GM19025 (cell line): ENCODE results near the gene RPL19.

Experiments
- ATAC-seq: cut with Tn5 transposase; IDR thresholded peaks from one replicate; pipeline ENCODE4 v1.9.1; 2021; ENCODE audit warnings: mild to moderate bottlenecking, low read depth, moderate library complexity; ENCODE audit not compliant: unreplicated experiment

Gene RPL19

GRCh38 chr17:39196241-39196807 lies 3.8 kb upstream of the RPL19 start:
- no peak for ATAC-seq

GRCh38 chr17:39196808-39197291 lies 3.2 kb upstream of the RPL19 start:
- no peak for ATAC-seq

- no peak for ATAC-seq
These were observed 2.5 kb upstream of the RPL19 start, which contains the start of gene CACNB1 for GRCh38 chr17:39197380-39198185. TSS of gene CACNB1 (minus strand) at chr17:39197669. CDS start at chr17:39197495, 174 bp downstream.

- ATAC-seq: no peak
These were observed 1.9 kb upstream of the RPL19 start for GRCh38 chr17:39198186-39198566.

GRCh38 chr17:39199820-39200069 lies 338 bp upstream of the RPL19 start:
- peak; percentile 47 for ATAC-seq

GRCh38 chr17:39200957-39201510 lies 951 bp downstream of the RPL19 start:
- no peak for ATAC-seq

GRCh38 chr17:39204245-39204644 lies 4.2 kb downstream of the RPL19 start:
- no peak for ATAC-seq

- ATAC-seq: no peak
These were observed 5.0 kb downstream of the RPL19 start for GRCh38 chr17:39205112-39205526.

- ATAC-seq: no peak
These were observed 8.1 kb downstream of the RPL19 start for GRCh38 chr17:39208136-39208535.

- ATAC-seq: no peak
These were observed 8.8 kb downstream of the RPL19 start for GRCh38 chr17:39208893-39209292.

GRCh38 chr17:39209317-39210092 lies 9.4 kb downstream of the RPL19 start:
- ATAC-seq: no peak

GRCh38 chr17:39210093-39210434 lies 10.0 kb downstream of the RPL19 start:
- no peak for ATAC-seq

- ATAC-seq: no peak
These were observed 12.2 kb downstream of the RPL19 start for GRCh38 chr17:39212195-39212810.

GRCh38 chr17:39212841-39213480 lies 12.9 kb downstream of the RPL19 start:
- no peak for ATAC-seq

- no peak for ATAC-seq
These were observed 13.8 kb downstream of the RPL19 start for GRCh38 chr17:39213852-39214251.

GRCh38 chr17:39217734-39218369 lies 17.8 kb downstream of the RPL19 start:
- no peak for ATAC-seq

- ATAC-seq: no peak
These were observed 18.8 kb downstream of the RPL19 start for GRCh38 chr17:39218906-39219305.

GRCh38 chr17:39219647-39220154 lies 19.6 kb downstream of the RPL19 start:
- ATAC-seq: no peak

- ATAC-seq: no peak
These were observed 21.5 kb downstream of the RPL19 start for GRCh38 chr17:39221572-39221971.

- ATAC-seq: no peak
These were observed 22.1 kb downstream of the RPL19 start for GRCh38 chr17:39222151-39222550.
